HepG2 (cell line): ENCODE data around the gene ENO2. TPM values are rescaled to one million over a fixed set of nuclear protein-coding genes. Genes with fewer than 3 reads are reported as not detected.

ENCODE experiments used
- ATAC-seq: fragments of 200-7000 bp; cut with Tn5 transposase; 3 replicates; pipeline ENCODE4 v1.9.1; 2020; ENCODE audit warnings: mild to moderate bottlenecking, moderate library complexity
- BruUV-seq: library from RNA; stranded (reverse); fragments of 400-500 nt; replicated peaks from 2 replicates; lab custom pipeline; 2021; lab: Mats Ljungman, UMichigan
- CTCF ChIA-PET: fragments of 300-600 bp; formaldehyde crosslinking; extraction: SDS; loops from one replicate; lab custom pipeline; 2021; ENCODE audit warnings: low total read pairs, inconsistent platforms, low intra/inter-chr PET ratio; lab: Yijun Ruan, JAX
- POLR2A ChIA-PET: fragments of 350-600 bp; sonication (Branson Sonifier 250); formaldehyde crosslinking; loops from one replicate; lab custom pipeline; 2020; ENCODE audit warnings: antibody characterized with exemption, inconsistent platforms; lab: Yijun Ruan, JAX
- DNase-seq: peaks from one replicate; pipeline ENCODE4 v3.0.0-alpha.2; 2015; ENCODE audit warnings: low spot score
- FAIRE-seq: peaks from 3 replicates; lab custom pipeline; 2011; peaks lifted over from hg19 to GRCh38; lab: Jason Lieb, UNC
- H2AFZ ChIP-seq: one replicate; pipeline ENCODE4 v1.6.1; 2011; ENCODE audit warnings: low read length, inconsistent platforms
- H3K27ac ChIP-seq: fragments of 300-600 bp; 3 replicates; pipeline ENCODE4 v1.8.0; 2011; ENCODE audit warnings: mixed run types, mild to moderate bottlenecking, mixed read lengths, low read length, inconsistent platforms; ENCODE audit not compliant: insufficient read depth; ENCODE audit errors: extremely low read length
- H3K27me3 ChIP-seq, 2 experiments: fragments of 200-600 bp in 1 of 2; 2 replicates in 1 of 2; 3 replicates in 1 of 2; pipeline versions ENCODE4 v1.6.0 to v1.8.0; 2011; ENCODE audit warnings: low read length in 2 of 2, mild to moderate bottlenecking in 2 of 2, moderate library complexity in 2 of 2, inconsistent platforms in 1 of 2; ENCODE audit not compliant: insufficient read depth in 2 of 2, control insufficient read depth in 1 of 2
- H3K36me3 ChIP-seq, 2 experiments: fragments of 200-600 bp in 1 of 2; replicated peaks in 1 of 2; 2 replicates in 1 of 2; 3 replicates in 1 of 2; pipeline versions ENCODE4 v1.5.1 to v1.8.0; 2011; ENCODE audit warnings: low read length in 2 of 2, inconsistent platforms in 1 of 2; ENCODE audit not compliant: insufficient read depth in 2 of 2, control insufficient read depth in 1 of 2
- H3K4me1 ChIP-seq: 2 replicates; pipeline ENCODE4 v1.5.1; 2012; ENCODE audit warnings: low read length, inconsistent platforms; ENCODE audit not compliant: insufficient read depth
- H3K4me2 ChIP-seq: 2 replicates; pipeline ENCODE4 v1.6.0; 2011; ENCODE audit warnings: low read depth, low read length, inconsistent platforms
- H3K4me3 ChIP-seq, 3 experiments: fragments of 200-600 bp in 1 of 3; sonication (generic), shearing (Covaris generic) in 1 of 3; replicated peaks in 1 of 3; 2 replicates each; pipeline ENCODE4 v1.5.1; 2011 to 2016; ENCODE audit warnings: low read length in 3 of 3, inconsistent platforms in 2 of 3, low read depth in 2 of 3, mild to moderate bottlenecking in 2 of 3, control low read depth in 1 of 3, mixed read lengths in 1 of 3; ENCODE audit not compliant: insufficient read depth in 1 of 3
- H3K79me2 ChIP-seq: one replicate; pipeline ENCODE4 v1.6.1; 2011; ENCODE audit warnings: low read length, inconsistent platforms; ENCODE audit not compliant: insufficient read depth
- H3K9ac ChIP-seq: 2 replicates; pipeline ENCODE4 v1.6.0; 2011; ENCODE audit warnings: mild to moderate bottlenecking, low read depth, low read length, inconsistent platforms; ENCODE audit not compliant: insufficient read depth
- H3K9me3 ChIP-seq: 2 replicates; pipeline ENCODE4 v1.5.1; 2012; ENCODE audit warnings: mild to moderate bottlenecking, low read length
- H4K20me1 ChIP-seq: 2 replicates; pipeline ENCODE4 v1.6.0; 2011; ENCODE audit warnings: inconsistent platforms, mild to moderate bottlenecking, low read length, moderate library complexity; ENCODE audit not compliant: insufficient read depth
- ATF1 ChIP-seq: IDR thresholded peaks from 2 replicates; pipeline ENCODE4 v1.6.1; 2016; ENCODE audit warnings: mild to moderate bottlenecking, control low read depth
- BHLHE40 ChIP-seq: IDR thresholded peaks from 2 replicates; pipeline ENCODE4 v1.6.1; 2011; ENCODE audit warnings: low read length, improper control_type of control experiment
- FOSL2 ChIP-seq: sonication (generic); formaldehyde crosslinking; IDR thresholded peaks from 2 replicates; pipeline ENCODE4 v1.4.0; 2020; ENCODE audit warnings: missing genetic modification reagents
- KDM2A ChIP-seq: sonication (generic); formaldehyde crosslinking; IDR thresholded peaks from 2 replicates; pipeline ENCODE4 v1.4.0; 2020; ENCODE audit warnings: low read depth, missing genetic modification reagents, borderline replicate concordance
- KMT2B ChIP-seq: IDR thresholded peaks from 2 replicates; pipeline ENCODE4 v1.6.1; 2016; ENCODE audit warnings: missing genetic modification reagents, missing compliant biosample characterization
- ZBTB1 ChIP-seq: sonication (generic); formaldehyde crosslinking; IDR thresholded peaks from 2 replicates; pipeline ENCODE4 v1.4.0; 2020; ENCODE audit warnings: missing genetic modification reagents, borderline replicate concordance
- ZBTB42 ChIP-seq: sonication (generic); formaldehyde crosslinking; IDR thresholded peaks from 2 replicates; pipeline ENCODE4 v1.5.0; 2020; ENCODE audit warnings: mild to moderate bottlenecking, missing genetic modification reagents
- ZNF446 ChIP-seq: sonication (generic); formaldehyde crosslinking; IDR thresholded peaks from 2 replicates; pipeline ENCODE4 v1.5.0; 2020; ENCODE audit warnings: mild to moderate bottlenecking, missing genetic modification reagents
- ZNF460 ChIP-seq: sonication (generic); formaldehyde crosslinking; IDR thresholded peaks from 2 replicates; pipeline ENCODE4 v1.5.1; 2020; ENCODE audit warnings: missing genetic modification reagents, mild to moderate bottlenecking, borderline replicate concordance
- ZNF674 ChIP-seq: sonication (generic); formaldehyde crosslinking; IDR thresholded peaks from 2 replicates; pipeline ENCODE4 v1.5.0; 2020; ENCODE audit warnings: low read depth, mild to moderate bottlenecking, missing genetic modification reagents
- ZNF83 ChIP-seq: sonication (generic); formaldehyde crosslinking; IDR thresholded peaks from 2 replicates; pipeline ENCODE4 v1.4.0; 2020; ENCODE audit warnings: missing genetic modification reagents, mild to moderate bottlenecking, borderline replicate concordance
- WGBS: methylation state at CpG from one replicate; pipeline ENCODE4 v1.1.6; 2017; ENCODE audit warnings: low lambda C conversion rate; 5-methylcytosine and 5-hydroxymethylcytosine counted together
- in situ Hi-C: cut with HindIII; loops from 2 replicates; pipeline ENCODE4 v1.10.0; 2017; ENCODE audit warnings: low pct_unique_long_range_greater_than_20kb; ENCODE audit not compliant: extremely low pct_ligation_motif_present
- intact Hi-C: fragments of 100-400 bp; cut with micrococcal nuclease; formaldehyde crosslinking; loops from one replicate; pipeline ENCODE4 v1.10.0; 2022; ENCODE audit not compliant: unreplicated experiment
- polyA plus RNA-seq, 8 experiments: library from polyadenylated mRNA; depleted of rRNA in 3 of 8; stranded (reverse) in 7 of 8; unstranded in 1 of 8; fragments of >200 nt; fragmentation: Illumina TruSeq in 4 of 8; extraction: Trizol in 4 of 8; gene quantifications; 2 replicates each; pipeline versions ENCODE4 v1.2.1 to v1.2.3, GENCODE V29; 2011 to 2016; ENCODE audit warnings: low read depth in 4 of 8, missing spikeins in 1 of 8, mixed read lengths in 1 of 8; ENCODE audit not compliant: insufficient read depth in 1 of 8
- total RNA-seq, 5 experiments: library from RNA; depleted of rRNA; stranded (reverse); fragments of >200 nt; fragmentation: Illumina TruSeq; extraction: Trizol; gene quantifications; 2 replicates each; pipeline ENCODE4 v1.2.3, GENCODE V29; 2016; ENCODE audit warnings: low read depth in 1 of 5
- TF ChIP-seq, protein P1 (sequence below): sonication (generic); formaldehyde crosslinking; IDR thresholded peaks from 2 replicates; pipeline ENCODE4 v1.5.1; 2020; ENCODE audit warnings: mild to moderate bottlenecking, moderate library complexity, missing genetic modification reagents
- TF ChIP-seq, protein P2 (sequence below): sonication (generic); formaldehyde crosslinking; IDR thresholded peaks from 2 replicates; pipeline ENCODE4 v1.4.0; 2020; ENCODE audit warnings: missing genetic modification reagents, borderline replicate concordance
- TF ChIP-seq, protein P3 (sequence below): sonication (generic); formaldehyde crosslinking; IDR thresholded peaks from 2 replicates; pipeline ENCODE4 v1.4.0; 2020; ENCODE audit warnings: missing genetic modification reagents

Gene ENO2
- total and polyA plus RNA-seq, 2 of the 13 experiments (the other 11 are each of a cell fraction or from before 2014, with no cell fraction given) = 19.3 to 136 TPM

DNA sequence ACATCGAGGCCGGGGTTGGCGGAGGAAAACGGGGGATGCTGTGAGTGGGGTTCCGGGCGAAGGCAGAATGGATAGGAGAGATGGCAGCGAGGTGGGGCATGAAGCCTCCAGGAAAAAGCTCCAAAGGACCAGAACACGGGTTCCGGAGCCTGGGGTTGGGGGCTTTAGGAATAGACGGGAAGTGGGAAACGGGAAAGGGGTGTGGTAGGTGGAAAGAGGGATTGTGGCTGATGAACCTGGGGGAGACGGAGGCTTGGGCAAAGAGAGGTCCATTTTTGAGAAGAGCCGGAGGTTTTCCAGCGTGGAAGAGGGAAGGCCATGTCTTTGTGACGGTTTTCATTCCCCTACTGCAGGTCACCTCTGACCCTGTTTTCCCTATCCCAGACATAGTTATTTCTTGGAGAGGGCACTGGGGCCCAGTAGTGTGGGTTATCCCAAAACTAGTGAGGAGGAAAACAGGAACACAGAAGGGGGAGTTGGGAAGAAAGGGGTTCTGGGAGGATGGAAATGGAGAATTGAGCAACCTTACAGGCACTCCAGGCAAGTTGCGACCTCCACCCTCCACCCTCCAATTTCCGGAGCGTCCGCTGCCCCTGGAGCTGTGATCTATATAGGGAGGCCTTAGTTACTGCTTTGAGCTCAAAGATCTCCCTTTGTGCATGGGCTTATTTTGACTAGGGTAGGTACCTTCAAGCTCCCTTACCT, 14.5 kb downstream of the ENO2 start:
- in situ Hi-C loops = no loop called here
- CTCF ChIA-PET = no interaction called here
- peaks cover 66% of the 10 kb centered on the region for H3K4me1 ChIP-seq
- TF ChIP-seq KDM2A (CRISPR knock-in tag) (peak; percentile 28; the same call in 1 of the 2 replicates), BHLHE40 (no peak), KMT2B (0 out of 2 replicates have a peak, but pooled peaks have one; percentile 29), ZNF674 (CRISPR knock-in tag) (no peak), ZNF460 (CRISPR knock-in tag) (no peak), ZNF446 (CRISPR knock-in tag) (no peak), FOSL2 (CRISPR knock-in tag) (no peak), ZBTB42 (CRISPR knock-in tag) (no peak), ATF1 (CRISPR knock-in tag) (no peak), ZBTB1 (CRISPR knock-in tag) (no peak), ZNF83 (CRISPR knock-in tag) (no peak)
- TF ChIP-seq, protein P1, sequence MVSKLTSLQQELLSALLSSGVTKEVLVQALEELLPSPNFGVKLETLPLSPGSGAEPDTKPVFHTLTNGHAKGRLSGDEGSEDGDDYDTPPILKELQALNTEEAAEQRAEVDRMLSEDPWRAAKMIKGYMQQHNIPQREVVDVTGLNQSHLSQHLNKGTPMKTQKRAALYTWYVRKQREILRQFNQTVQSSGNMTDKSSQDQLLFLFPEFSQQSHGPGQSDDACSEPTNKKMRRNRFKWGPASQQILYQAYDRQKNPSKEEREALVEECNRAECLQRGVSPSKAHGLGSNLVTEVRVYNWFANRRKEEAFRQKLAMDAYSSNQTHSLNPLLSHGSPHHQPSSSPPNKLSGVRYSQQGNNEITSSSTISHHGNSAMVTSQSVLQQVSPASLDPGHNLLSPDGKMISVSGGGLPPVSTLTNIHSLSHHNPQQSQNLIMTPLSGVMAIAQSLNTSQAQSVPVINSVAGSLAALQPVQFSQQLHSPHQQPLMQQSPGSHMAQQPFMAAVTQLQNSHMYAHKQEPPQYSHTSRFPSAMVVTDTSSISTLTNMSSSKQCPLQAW (CRISPR knock-in tag) = peak; percentile 23
- TF ChIP-seq, protein P2, sequence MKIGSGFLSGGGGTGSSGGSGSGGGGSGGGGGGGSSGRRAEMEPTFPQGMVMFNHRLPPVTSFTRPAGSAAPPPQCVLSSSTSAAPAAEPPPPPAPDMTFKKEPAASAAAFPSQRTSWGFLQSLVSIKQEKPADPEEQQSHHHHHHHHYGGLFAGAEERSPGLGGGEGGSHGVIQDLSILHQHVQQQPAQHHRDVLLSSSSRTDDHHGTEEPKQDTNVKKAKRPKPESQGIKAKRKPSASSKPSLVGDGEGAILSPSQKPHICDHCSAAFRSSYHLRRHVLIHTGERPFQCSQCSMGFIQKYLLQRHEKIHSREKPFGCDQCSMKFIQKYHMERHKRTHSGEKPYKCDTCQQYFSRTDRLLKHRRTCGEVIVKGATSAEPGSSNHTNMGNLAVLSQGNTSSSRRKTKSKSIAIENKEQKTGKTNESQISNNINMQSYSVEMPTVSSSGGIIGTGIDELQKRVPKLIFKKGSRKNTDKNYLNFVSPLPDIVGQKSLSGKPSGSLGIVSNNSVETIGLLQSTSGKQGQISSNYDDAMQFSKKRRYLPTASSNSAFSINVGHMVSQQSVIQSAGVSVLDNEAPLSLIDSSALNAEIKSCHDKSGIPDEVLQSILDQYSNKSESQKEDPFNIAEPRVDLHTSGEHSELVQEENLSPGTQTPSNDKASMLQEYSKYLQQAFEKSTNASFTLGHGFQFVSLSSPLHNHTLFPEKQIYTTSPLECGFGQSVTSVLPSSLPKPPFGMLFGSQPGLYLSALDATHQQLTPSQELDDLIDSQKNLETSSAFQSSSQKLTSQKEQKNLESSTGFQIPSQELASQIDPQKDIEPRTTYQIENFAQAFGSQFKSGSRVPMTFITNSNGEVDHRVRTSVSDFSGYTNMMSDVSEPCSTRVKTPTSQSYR = no peak
- TF ChIP-seq, protein P3, sequence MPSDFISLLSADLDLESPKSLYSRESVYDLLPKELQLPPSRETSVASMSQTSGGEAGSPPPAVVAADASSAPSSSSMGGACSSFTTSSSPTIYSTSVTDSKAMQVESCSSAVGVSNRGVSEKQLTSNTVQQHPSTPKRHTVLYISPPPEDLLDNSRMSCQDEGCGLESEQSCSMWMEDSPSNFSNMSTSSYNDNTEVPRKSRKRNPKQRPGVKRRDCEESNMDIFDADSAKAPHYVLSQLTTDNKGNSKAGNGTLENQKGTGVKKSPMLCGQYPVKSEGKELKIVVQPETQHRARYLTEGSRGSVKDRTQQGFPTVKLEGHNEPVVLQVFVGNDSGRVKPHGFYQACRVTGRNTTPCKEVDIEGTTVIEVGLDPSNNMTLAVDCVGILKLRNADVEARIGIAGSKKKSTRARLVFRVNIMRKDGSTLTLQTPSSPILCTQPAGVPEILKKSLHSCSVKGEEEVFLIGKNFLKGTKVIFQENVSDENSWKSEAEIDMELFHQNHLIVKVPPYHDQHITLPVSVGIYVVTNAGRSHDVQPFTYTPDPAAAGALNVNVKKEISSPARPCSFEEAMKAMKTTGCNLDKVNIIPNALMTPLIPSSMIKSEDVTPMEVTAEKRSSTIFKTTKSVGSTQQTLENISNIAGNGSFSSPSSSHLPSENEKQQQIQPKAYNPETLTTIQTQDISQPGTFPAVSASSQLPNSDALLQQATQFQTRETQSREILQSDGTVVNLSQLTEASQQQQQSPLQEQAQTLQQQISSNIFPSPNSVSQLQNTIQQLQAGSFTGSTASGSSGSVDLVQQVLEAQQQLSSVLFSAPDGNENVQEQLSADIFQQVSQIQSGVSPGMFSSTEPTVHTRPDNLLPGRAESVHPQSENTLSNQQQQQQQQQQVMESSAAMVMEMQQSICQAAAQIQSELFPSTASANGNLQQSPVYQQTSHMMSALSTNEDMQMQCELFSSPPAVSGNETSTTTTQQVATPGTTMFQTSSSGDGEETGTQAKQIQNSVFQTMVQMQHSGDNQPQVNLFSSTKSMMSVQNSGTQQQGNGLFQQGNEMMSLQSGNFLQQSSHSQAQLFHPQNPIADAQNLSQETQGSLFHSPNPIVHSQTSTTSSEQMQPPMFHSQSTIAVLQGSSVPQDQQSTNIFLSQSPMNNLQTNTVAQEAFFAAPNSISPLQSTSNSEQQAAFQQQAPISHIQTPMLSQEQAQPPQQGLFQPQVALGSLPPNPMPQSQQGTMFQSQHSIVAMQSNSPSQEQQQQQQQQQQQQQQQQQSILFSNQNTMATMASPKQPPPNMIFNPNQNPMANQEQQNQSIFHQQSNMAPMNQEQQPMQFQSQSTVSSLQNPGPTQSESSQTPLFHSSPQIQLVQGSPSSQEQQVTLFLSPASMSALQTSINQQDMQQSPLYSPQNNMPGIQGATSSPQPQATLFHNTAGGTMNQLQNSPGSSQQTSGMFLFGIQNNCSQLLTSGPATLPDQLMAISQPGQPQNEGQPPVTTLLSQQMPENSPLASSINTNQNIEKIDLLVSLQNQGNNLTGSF (CRISPR knock-in tag) = no peak

More for the DNA sequence above, 14.5 kb downstream of the ENO2 start:
- POLR2A ChIA-PET = interaction anchor here (1.0 to 2.7 kb wide), 10 partner anchors 9 to 593 kb away, joined by 3 to 24 read pairs (median 4); partner anchors contain the start of genes C12orf57, CDCA3, RNU7-1 and SPSB2
- intact Hi-C loops = loop anchor here (5.0 kb wide), 1 partner anchor 183 kb away; no protein-coding TSS in a partner anchor
- Histone ChIP-seq H4K20me1 (no peaks in the 10 kb centered on the region), H3K27me3 (no peaks in the 10 kb centered on the region; a peak in 1 of 5 replicates), H3K79me2 (peaks cover 30% of the 10 kb centered on the region), H3K4me2 (peak overlapping the region; percentile 88), H3K4me3 (peak overlapping the region; percentile 82 to 93 (median 90)), H2AFZ (no peak overlapping the region), H3K9ac (peak overlapping the region; percentile 81), H3K27ac (peak overlapping the region; percentile 54), H3K36me3 (peaks cover 2 to 3% of the 10 kb centered on the region in 2 experiments; a peak in 2 of 5 replicates), H3K9me3 (no peaks in the 10 kb centered on the region)
- FAIRE-seq = peak; percentile 8
- BruUV-seq = TSS peak; percentile 29
- no peak for DNase-seq
- ATAC-seq = peak; percentile 21
- WGBS = 2% methylated on average over 19 of the region's 19 CpGs
